Measurements from ENCODE around the gene TP53AIP1.
"Not testable (repeated sequence)": the region's sequence is repeated elsewhere in the genome, so short reads cannot be mapped to it uniquely, and the experiment has no call there.

TP53AIP1 gene

DNA sequence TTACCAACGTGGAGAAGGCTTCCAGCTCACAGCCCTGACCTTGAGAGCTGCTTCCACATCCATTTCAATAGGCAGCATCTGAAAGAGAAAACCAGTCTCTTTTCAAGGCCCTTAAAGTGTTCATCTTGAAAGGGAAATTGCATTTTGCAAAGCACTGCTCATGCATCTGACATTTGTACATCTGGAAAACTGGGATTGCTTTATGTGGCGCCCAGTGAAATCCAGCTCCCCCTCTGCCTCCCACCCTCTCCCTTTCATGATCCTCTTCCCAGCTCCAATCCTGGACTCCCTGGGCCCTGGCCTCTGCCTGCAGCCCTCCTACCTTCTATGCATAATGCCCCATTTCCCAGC is 17.4 kb downstream of the TP53AIP1 start:
- no peak for DNase-seq (ENCODE audit: low spot score)

DNA sequence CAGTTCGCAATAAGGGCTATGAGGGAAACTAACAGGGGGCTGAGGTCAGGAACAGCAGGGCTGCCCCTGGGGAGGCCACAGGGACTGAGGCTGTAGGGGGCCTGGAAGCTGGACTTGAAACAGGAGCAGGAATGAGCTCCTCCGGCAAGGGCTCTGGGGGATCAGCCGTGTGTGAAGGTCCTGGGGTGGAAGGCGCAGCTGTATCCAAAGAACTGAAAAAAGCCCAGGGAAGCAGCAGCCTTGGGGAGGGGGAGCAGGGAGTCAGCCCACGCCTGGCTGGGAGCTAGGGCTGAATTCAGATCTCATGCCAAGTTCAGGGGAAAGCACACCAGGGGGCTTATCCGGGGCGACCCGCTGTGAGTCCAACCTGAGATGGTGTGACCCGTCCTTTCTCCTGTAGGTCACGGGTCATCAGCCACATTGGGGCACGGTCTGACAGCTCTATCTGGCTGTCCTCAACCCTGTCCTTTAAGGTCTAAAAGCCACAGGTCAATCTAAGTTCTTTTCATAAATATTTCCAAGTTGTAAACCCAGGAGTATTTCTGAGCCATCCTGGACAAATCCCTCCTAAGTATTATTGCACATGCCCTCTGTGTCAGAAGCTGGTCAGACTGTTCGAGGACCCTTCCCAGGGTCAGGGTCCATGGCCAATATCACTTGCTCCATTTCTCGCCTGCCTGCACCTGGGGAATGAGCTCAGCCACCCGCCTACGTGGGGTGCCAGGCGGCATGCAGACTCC is 18.0 kb downstream of the TP53AIP1 start:
- DNase-seq (ENCODE audit: low spot score): no peak

DNA sequence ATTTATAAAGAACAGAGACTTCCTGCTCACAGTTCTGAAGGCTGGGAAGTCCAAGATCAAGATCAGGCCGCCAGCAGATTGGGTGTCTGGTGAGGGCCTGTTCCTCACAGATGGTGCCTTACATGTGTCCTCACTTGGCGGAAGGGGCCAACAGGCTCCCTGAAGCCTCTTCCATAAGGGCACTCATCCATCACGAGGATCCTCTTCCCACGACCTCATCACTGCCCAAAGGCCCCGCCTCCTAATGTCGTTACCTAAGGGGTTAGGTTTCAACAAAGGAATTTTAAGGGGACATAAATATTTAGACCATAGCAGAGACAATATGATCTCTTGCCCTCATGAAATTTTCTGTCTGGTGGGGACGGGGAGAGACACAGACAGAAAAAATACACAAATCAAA is 18.6 kb downstream of the TP53AIP1 start:
- DNase-seq (ENCODE audit: low spot score): no peak

DNA sequence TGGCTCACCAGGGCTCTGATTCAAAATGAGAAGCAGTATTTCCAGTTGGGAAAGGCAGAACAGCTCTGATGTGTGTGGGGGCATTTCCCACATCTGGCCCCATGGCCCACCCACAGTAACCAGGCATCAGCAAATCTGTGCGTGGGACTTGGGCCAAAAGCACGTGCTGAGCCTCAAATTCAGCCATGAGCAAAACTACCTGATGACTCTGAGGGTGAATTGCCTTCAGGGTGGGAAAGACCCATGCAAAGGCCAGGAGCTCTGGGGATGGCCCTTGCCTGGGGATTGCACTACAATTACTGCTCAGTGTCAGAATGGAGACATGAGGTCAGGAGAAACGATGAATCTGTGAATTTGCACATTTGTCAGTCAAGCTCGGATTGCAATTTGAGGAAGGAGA is 20.9 kb downstream of the TP53AIP1 start:
- DNase-seq (ENCODE audit: low spot score): no peak

DNA sequence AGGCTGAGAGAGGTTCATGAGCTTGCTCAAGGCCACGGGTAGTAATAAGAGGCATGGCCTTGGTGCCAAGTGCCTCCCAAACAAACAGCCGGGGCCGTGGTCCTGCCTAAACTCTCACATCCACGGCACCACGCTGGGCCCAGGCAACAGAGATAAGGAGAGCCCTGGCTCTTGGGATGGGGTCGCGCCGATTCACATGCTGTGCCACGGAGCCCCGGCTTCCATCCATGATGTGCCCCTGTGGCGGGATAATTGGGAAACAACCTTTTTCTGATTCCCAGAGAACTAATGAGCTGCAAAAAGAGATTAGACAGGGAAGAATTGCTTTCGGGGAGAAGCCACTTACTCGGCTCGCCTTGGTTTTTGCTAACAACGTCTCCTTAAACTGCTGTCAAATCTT is 22.0 kb downstream of the TP53AIP1 start:
- no peak for DNase-seq (ENCODE audit: low spot score)

DNA sequence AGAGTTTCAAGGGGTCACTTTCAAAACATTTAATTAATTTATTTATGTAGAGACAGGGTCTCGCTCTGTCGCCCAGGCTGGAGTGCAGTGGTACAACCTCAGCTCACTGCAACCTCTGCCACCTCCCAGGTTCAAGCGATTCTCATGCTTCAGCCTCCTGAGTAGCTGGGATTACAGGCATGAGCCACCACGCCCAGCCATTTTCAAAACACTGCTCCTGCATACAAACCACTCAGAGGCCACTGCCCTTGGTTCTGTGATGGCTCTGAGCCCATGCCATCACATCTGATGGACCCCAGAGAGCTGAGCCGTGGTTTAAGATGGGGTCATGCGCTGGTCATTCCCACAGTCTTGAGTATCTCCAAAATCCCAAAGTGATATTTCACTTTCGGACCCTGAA is 23.0 kb downstream of the TP53AIP1 start:
- not testable (repeated sequence) for DNase-seq (ENCODE audit: low spot score)

DNA sequence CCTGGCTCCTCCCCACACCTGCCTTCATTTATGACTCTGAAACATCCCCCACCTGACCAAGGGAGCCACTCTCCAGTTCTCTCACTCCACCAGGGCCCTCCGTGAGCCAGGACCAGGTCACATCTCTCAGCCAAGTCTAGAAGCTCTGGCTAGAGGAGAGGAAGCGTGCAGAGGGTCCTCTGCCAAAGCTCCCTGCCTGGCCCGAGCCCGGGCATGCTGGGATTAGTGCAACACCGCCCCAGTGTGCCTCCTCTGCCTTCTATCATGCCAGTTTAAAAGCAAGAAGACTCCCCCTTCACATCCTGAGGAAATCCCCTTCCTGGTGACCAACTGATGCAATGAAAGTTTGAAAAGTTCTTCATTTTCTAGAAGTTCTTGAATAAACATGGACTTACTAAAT is 23.5 kb downstream of the TP53AIP1 start:
- no peak for DNase-seq (ENCODE audit: low spot score)

DNA sequence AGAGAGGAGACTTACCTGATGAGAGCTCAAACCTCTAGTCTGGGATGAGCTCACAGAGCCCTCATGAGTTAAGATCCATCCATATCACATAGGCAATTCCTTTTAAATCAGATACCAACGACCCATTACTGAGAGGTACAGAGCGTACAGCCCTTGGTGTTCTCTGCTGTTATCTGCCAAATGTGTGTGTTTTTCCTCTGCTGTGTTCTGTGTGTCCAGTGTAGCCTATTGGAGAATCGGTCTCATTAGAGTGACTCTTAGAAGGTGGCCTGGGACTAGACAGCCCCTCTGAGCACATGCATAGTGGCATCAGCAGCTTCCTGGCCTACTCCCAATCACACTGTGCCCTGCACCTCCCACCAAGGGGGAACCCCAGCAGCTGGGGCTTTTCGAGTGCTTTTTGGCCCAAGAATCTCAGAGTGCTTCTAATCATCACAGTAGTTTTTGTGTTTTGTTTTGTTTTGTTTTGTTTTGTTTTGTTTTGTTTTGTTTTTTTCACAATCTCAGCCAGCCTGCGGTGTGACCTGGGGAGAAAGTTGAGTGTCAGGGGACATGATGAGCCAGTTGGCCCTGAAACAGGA is 25.4 kb downstream of the TP53AIP1 start:
- DNase-seq (ENCODE audit: low spot score): no peak

DNA sequence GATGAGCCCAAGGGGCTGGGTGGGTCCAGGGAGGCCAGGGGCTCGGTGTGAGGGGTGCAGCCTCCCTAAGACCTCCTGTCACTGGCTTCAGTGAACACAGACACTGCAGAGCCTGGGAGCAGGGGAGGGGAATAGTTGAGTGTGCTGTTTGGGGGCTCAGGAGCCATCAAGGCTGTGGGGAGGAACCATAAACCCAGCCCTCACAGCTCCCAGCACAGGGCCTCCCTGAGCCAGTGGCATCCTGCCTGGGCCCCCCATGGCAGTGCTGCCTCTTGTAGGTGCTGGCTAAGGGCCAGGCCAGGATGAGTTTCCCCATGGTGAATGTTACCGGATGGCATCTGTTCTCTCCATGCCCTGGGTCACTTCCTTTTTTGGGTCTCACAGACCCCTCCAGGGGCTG is 26.0 kb downstream of the TP53AIP1 start:
- DNase-seq (ENCODE audit: low spot score): no peak

DNA sequence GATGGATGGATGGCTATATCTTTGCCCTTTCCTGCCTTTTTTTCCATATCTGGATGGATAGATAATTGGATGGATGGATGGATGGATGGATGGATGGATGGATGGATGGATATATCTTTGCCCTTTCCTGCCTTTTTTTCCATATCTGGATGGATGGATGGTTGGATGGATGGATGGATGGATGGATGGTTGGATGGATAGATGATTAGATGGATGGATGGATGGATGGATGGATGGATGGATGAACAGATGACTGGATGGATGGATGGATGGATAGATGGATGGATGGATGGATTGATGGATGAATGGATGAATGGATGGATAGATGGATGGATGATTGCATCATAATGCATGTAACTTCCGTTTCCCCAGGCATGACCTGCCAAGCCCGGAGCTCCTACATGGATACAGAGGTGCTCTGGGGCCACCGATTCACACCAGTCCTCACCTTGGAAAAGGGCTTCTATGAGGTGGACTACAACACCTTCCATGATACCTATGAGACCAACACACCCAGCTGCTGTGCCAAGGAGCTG is 26.6 kb downstream of the TP53AIP1 start:
- no peak for DNase-seq (ENCODE audit: low spot score)

DNA sequence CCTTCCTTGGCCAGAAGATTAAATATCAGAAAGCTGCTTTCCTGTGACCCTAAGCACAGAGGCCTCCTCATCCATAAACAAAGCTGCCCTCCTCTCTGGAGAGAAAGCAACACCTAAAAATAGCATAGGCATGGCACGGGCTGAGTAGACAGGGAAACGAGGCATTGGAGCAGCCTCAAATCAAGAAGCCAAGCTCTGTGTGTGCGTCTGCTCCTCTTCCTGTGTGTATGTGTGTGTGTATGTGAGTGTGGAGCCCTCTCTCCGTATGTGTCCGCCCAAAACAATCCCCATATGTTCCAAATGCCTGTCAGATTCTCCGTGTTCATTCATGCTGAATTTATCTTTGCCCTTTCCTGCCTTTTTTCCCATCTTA is 27.5 kb downstream of the TP53AIP1 start:
- DNase-seq (ENCODE audit: low spot score): no peak

DNA sequence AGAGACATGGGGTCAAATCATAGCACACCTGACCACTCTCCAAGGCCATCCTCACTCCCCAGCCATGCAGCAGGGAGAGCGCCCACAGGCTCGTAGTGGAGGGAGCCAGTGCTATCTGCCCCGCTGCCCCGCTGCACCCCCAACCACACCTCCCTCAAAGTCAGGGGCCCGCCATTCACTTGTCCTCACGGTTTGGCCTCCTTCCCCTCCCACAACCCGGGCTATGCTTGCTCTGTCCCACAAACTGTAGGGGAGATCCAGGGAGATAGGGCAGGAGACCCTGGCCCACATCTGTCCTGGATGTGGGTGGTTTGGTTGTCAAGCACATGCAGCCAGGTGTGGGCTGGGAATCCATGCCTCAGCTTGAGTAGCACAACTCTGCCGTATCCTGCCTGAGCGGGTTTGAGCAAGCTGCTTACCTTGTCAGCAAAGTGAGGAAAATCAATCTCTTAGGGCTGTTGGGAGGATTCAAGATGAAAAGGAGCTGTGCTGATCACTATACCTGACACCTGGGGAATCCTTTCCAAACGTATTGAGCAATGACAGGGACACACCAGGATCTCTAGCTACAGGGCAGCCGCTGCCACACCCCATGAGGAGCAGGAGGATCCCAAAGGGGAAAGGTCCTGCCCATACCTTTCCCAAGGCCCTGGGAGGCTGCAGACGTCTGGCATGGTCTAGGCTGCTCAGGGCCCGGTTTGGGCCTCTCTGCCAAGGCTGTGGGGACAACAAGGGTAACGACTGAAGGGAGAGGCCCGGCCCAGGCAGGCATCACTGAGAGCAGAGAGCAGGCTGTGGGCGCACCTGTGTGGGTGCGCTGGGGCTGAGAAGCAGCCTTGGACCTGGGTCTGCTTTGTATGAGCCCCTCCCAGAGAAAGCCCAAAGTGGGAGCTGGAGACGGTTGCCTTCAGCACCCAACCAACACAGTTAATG is 28.2 kb downstream of the TP53AIP1 start:
- DNase-seq (ENCODE audit: low spot score): no peak

DNA sequence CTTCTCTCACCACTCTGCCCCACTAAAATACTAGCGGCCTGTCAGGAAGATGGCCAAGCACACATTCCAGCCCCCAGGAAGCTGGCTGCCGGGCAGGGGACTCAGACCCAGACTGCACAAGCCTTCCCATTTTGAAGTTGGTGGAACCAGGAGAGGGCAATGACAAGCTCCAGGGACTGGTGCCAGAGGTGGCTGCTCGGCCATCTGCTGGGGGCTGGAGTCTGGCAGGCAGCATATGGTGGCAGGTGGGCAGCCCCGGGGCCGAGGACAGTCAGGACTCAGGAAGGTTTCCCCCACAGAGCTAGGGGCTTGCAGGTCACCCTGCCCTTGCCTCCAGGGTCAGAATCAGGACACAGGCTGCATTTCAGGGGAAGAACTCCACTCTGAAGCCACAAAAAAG is 28.9 kb downstream of the TP53AIP1 start:
- no peak for DNase-seq (ENCODE audit: low spot score)

DNA sequence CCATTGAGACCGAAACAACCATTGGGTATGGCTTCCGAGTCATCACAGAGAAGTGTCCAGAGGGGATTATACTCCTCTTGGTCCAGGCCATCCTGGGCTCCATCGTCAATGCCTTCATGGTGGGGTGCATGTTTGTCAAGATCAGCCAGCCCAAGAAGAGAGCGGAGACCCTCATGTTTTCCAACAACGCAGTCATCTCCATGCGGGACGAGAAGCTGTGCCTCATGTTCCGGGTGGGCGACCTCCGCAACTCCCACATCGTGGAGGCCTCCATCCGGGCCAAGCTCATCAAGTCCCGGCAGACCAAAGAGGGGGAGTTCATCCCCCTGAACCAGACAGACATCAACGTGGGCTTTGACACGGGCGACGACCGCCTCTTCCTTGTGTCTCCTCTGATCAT is 31.0 kb downstream of the TP53AIP1 start:
- DNase-seq (ENCODE audit: low spot score): no peak

DNA sequence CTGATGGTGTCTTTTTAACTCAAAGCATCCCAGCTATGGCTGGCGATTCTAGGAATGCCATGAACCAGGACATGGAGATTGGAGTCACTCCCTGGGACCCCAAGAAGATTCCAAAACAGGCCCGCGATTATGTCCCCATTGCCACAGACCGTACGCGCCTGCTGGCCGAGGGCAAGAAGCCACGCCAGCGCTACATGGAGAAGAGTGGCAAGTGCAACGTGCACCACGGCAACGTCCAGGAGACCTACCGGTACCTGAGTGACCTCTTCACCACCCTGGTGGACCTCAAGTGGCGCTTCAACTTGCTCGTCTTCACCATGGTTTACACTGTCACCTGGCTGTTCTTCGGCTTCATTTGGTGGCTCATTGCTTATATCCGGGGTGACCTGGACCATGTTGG is 31.4 kb downstream of the TP53AIP1 start:
- no peak for DNase-seq (ENCODE audit: low spot score)

DNA sequence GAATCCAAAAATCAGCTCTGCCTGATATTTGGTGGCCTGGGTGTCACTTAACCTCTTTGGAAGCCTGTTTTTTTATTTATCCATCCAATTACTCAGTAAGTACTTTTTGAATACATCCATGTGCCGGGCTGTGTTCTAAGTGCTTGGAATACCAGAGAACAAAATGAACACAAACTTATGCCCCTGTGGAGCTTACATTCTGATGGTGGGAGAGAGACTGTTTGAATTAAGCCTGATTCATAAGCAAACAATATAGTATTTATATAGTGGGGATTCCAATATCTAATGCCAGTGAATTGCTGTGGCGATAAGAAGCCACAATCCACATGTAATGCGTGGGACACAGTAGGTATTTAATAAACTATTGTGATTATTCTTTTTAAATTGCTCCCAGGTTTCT is 32.1 kb downstream of the TP53AIP1 start:
- DNase-seq (ENCODE audit: low spot score): no peak

DNA sequence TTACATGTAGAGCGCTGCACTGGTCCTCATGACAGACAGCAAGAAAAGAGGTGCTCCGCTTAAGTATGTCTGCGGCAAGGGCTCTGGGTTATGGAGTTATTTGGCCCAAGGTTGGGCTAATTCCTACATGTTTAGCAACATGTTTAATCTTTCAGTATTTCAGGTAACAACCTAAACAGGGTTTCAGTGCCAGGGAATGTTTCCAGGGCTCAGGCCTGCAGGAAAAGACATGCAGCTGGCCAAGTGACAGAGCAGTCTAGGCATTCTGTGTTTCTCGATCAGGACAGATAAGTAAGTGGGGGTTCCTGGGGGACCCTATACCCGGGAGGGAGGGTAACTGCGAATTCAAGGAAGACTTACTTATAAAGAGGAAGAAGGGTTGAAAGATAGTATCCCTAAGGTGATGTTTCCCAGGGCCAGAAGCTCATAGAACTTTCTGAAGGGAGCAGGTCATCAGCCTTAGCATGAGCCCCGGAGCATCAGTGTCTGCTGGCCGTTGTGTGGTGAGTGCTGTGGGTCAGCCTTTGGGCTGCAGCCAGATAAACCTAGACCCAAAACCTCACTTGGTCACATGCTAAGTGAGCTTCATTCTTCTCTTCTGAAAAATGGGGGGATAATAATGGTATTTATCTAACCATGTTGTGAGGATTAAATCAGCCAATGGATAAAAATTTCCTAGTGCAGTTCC is 33.1 kb downstream of the TP53AIP1 start:
- DNase-seq (ENCODE audit: low spot score): no peak

DNA sequence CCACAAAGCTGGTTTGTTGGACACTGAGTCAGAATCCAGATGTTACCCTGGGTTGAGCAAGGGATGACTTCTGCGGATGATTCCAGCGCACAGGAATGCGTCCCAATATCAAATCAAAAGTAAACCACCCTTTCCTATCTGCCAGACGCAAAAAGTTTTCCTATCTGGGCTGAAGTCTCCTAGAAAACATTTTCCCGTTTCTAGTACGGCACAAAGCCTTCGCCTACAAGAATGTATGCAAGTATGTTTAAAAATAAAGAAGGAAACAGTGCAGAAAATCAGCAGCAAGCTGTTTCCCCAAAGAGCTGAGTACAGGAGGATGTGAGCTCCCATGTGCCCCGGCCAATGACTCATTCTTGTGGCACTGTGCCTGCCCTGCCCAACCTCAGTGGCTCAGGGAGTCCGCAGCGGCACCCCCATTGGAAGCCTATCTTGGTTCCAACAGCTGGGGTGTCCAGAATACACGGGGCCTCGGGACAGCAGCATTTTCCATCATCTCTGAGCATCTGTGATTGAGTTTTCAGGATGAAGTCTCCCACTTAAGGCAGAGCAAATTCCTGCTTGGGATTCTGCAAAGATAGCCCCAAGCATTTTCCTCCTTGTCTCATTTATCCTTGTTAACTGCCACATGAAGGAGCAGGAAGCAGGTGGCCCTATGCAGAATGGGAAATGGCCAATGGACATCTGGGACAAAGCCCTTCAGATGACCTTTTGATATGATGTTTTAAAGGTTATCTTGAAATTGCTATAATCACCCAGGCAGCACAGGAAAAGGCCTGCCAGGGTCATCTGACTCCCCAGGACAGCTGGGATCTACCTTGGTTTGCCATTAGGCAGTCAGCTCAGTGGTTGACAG is 34.1 kb downstream of the TP53AIP1 start:
- DNase-seq (ENCODE audit: low spot score): no peak

DNA sequence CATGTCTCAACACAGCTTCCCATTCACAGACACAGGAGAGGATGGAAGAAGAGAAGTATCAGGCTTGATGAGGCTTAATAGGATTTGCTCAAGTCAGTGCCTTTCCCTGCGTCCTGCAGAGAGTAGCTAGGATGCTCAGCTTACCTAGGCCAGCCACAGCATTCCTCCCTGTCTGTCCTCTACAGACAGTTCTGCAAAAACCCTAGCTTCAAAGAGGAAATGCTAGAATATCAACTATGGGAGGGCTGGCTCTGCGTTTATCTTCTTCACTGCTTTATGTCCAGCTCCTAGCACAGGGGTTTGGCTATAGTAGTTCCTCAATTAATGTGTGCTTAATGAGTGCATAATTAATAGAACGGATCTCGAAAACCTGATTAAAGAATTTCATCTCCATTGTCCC is 35.1 kb downstream of the TP53AIP1 start:
- no peak for DNase-seq (ENCODE audit: low spot score)

DNA sequence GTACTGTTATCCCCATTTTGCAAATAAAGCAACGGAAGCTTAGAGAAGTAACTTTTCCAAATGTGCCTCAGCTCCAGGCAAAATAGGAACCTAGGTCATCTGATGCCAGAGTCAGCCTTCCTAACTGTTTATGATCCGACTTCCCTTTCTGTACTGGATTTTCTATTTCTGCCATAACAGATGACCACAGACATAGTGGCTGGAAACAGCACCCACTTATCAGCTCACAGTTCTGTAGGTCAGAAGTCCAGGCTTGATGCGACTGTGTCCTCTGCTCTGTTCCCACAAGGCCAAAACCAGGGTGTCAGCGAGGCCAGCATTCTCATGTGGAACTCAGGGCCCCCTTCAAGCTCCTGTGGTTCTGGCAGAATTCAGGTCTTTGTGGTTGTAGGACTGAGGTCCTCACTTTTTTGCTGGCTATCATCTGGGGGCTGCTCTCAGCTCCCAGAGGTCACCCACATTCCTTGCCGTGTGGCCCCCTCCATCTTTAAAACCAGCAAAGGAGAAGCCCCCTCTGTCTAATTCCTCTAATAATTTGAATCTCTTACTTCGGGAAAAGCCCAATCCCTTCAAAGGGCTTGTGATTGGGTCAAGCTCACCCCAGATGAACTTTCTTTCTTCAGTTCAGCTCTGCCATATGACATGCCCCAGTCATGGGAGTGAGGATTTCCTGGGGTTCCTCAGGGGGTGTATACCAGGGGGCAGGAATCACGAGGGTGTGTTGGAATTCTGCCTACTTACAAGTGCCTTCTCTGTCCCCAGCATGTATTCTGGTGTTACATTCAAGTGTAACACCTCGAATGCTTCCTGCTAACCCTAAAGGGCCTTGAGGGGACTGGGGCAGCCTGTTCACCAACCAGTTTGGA is 36.3 kb downstream of the TP53AIP1 start:
- no peak for DNase-seq (ENCODE audit: low spot score)

Data from HuH-7.5 (cell line).